Measurements from ENCODE around the gene ITGB6.
"Not testable (repeated sequence)": the region's sequence is repeated elsewhere in the genome, so short reads cannot be mapped to it uniquely, and the experiment has no call there.

ITGB6 gene

DNA sequence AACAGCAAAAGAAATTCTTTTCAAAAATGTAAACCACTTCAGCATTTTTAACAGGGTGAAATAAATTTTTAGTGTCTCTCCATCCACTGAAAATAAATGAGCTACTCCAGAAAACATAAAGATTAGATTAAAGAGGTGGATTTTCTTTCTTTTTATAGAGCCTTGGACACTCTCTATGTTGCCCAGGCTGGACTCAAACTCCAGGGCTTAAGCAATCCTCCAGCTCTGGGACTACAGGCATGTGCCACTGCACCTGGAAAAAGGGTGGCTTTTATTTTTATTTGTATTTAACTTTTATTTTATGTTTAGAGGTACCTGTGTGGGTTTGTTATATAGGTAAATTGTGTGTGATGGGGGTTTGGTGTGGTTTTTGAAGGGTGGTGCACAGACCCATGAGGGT lies 19.9 kb downstream of the ITGB6 start:
- no peak for DNase-seq

- no peak for DNase-seq
Observed at GRCh38 chr2:160175169-160176134, 24.6 kb downstream of the ITGB6 start.

- DNase-seq = no peak
Observed at GRCh38 chr2:160174322-160174721, 25.8 kb downstream of the ITGB6 start.

DNA sequence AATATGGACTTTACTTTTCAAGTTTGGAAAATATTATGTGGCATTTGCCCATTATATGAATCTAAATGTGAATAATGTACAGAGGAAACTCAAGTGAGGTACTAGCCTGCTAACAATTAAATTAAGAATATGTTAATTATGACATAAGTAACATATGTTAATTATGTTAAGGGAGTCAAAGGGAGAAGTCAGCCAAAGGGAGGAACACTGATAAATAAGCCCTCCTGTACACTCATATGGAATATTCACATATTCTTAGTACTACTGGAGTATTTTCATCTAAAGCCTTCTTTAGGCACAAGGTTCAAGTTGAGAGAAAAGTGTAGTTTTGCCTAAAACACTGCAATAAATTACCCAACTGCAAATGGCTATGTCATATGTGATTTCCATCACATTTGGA lies 30.1 kb downstream of the ITGB6 start:
- DNase-seq = no peak

DNA sequence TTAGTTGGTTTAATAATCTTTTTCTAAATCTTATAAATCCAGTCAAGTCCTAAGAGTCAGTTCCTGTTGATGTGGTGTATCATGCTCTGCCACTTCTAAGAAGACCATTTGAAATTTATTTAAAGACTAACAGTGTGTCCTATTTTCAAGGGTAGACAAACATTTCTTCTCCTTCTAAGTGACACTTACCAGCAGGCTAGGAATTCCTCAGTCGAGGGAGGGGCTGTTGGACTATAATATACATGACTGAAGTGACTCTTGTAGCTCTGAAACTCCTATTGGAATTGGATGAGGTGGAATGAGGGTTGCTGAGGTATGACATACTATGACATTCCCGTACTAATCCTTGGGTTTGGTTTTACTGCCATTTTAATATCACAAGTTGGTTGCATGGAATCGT lies 30.6 kb downstream of the ITGB6 start:
- no peak for DNase-seq

- DNase-seq = no peak
Observed at GRCh38 chr2:160168878-160169277, 31.2 kb downstream of the ITGB6 start.

DNA sequence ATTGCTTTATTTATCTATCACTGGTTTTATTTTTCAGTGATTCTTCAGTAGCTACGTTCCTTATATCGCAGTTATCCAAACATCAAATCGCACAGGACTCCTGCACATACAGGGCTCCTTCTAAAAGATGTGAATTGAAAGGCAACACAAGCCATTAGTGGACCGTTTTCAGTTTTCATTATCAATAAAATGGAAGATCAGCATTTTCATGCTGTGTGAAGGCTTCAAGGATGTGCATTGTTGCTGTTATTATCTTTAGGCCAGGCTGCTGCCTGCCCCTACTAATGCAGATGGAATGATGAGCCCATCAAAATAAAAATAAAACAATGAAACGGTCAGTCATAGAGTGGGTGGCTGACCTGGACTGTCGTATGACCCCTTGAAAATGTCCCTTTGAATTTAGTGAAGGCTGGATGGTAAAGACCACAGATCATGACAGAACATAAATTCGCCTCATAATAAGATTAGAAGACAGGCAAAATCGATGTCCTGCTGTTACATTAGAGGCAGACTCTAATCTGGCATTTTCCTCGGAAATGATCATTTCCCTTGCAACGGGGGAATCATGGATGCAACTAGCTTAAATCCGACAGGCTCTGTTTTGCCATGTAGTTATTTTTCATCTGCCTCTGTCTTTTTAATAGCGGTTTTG lies 32.9 kb downstream of the ITGB6 start:
- DNase-seq = no peak

- DNase-seq = no peak
Observed at GRCh38 chr2:160165996-160166395, 34.1 kb downstream of the ITGB6 start.

GRCh38 chr2:160165081-160165480 lies 35.0 kb downstream of the ITGB6 start:
- no peak for DNase-seq

- DNase-seq = no peak
Observed at GRCh38 chr2:160157861-160158829, 41.9 kb downstream of the ITGB6 start.

DNA sequence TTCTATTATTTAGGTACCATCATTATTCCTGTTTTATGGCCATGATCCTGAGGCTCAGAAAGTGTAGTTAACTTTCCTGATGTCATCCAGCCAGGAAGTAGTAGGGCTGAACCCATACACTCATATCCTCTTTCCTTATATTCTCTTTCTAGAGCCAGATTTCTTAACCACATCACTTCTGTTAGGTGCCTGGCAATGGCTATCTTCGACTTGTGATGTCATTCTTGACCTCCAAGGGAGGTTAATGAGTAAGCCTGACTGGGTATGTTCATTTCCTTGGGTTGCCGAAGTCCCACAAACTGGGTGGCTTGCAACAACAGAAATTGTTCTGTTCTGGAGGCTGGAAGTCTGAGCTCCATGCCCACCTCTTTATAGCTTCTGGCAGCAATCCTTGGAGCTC lies 43.4 kb downstream of the ITGB6 start:
- no peak for DNase-seq

GRCh38 chr2:160156100-160156499 lies 44.0 kb downstream of the ITGB6 start:
- DNase-seq = no peak

DNA sequence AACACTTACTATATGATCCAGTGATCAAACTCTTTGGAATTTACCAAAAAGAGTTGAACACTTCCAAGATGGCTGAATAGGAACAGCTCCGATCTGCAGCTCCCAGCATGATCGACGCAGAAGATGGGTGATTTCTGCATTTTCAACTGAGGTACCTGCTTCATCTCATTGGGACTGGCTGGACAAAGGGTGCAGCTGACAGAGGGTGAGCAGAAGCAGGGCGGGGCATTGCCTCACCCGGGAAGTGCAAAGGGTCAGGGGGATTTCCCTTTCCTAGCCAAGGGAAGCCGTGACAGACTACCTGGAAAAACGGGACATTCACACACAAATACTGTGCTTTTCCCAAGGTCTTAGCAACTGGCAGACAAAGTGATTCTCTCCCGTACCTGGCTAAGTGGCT lies 51.7 kb downstream of the ITGB6 start:
- DNase-seq = not testable (repeated sequence)

GRCh38 chr2:160145471-160145870 lies 54.6 kb downstream of the ITGB6 start:
- no peak for DNase-seq

DNA sequence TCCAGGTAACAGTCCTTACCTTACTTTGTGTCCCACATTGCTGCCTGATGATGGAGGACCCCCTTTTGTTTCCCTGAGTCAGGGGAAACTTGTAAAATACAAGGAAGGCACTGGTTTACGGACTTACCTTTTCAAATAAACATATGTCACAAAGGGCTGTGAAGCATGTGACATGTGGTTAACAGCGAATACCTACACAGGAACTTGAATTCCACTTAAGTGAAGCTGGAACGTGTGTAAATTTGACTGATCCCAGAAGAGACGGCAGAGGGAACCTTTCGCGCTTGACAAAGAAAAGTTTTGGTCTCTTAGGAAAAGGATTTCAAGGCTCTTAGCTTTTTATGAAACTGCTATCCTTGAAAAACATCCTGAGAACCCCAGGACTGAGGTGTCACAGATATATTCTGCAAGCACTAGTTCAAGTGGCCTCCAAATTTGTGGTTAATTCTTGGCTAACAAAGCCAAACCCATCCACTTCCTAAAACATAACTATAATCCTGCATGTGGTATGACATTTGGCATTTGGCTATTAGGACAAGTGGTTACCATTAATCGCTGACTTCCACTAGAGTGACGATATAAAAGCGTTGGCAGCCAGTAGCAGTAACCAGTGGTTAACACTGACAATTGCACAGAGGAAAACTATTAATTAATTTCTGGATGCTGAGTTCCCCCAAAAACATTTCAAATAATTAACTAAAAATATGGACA lies 55.6 kb downstream of the ITGB6 start:
- DNase-seq = no peak

DNA sequence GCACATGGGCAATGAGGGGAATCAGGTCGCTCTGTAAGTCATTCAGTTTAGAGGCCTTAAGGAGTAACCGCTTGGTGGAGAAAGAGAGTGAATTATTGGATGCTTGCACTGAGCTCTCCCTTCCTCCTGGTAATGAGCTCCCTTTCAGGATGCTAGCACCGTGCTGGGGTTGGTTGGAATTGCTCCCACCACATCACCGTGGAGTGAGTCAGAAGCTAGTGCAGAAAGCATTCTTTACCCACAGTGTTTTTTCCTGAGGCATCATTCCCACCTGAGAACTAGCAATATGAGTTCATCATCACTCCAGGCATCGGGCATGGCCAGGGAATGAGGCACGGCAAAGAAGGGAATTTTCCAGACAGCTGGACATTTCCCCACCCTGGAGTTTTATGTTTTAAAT lies 57.6 kb downstream of the ITGB6 start:
- DNase-seq = no peak

DNA sequence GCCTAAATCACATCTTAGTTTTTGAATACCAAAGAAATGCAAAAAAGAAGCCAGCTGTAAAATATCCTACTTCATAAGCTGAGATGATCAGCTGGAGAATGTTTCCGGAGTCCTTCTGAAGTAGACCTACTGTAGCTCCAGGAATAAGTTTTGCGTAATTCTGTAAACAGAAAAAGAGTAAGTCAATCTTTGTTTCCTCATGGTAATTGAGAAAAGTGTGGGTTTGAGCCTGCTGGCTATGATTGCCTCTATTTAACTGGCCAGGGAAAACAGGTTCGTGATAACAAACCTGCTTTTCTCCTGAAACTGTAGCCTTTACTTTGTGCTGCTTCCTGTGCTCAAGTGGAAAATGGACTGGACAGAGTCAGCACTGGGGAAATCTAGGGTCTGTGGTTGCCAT lies 58.2 kb downstream of the ITGB6 start:
- no peak for DNase-seq

DNA sequence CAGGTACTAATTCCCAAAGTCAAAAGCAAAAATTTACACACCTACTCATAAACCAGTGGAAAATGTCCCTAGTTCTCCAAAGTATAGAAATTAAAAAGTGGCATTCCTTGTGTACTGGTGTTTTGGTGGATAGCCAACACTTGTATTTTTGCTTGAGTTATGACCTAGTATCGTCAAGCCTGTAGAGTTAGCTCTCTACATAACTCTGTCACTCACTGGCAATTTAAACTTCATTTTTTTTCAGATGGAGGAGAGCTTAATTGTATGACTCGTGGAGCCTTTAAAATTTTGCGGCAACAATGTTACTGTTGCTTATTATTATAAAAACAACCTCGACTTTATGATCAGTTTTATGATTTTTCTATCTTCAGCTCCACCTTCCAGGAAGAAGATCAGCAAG lies 58.7 kb downstream of the ITGB6 start:
- DNase-seq = no peak

- DNase-seq = no peak
Observed at GRCh38 chr2:160140471-160140870, 59.6 kb downstream of the ITGB6 start.

GRCh38 chr2:160139991-160140390 lies 60.1 kb downstream of the ITGB6 start:
- no peak for DNase-seq

DNA sequence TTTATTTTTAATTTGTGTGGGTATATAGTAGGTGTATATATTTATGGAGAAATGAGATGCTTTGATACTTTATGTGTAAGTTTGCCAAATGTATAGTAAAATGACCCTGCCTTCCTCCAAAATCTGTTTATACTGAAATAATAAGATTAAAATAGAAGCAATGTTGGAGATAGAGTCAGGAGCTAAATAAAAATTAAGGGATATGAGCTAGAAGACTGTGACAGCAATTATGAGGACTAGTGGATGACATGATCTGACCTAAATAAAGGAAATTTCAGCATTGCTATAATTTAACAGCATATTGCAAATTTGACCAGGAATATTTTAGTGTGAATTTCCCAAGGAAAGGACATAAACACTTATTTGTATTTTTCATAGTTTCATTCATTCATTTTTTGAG lies 60.7 kb downstream of the ITGB6 start:
- no peak for DNase-seq

- no peak for DNase-seq
Observed at GRCh38 chr2:160138406-160138805, 61.7 kb downstream of the ITGB6 start.
